SH-SY5Y (cell line): ENCODE results near the gene VWDE.

Source experiments
- GATA2 ChIP-seq: IDR thresholded peaks from 2 replicates; pipeline ENCODE4 v1.6.1; 2011; ENCODE audit warnings: mild to moderate bottlenecking, low read depth, low read length
- GATA3 ChIP-seq: IDR thresholded peaks from 2 replicates; pipeline ENCODE4 v1.6.1; 2011; ENCODE audit warnings: low read depth, mild to moderate bottlenecking, low read length, moderate library complexity

GRCh38 chr7:12350971-12351370 lies 52.7 kb downstream of the VWDE start:
- no peak for TF ChIP-seq GATA2
- TF ChIP-seq GATA3, result no peak
